ENCODE results near the gene COX6B2. TPM values are rescaled to one million over a fixed set of nuclear protein-coding genes. Genes with fewer than 3 reads are reported as not detected.

The COX6B2 gene
- total RNA-seq, 1 donor from 2014 or later, result 0.29 TPM

DNA sequence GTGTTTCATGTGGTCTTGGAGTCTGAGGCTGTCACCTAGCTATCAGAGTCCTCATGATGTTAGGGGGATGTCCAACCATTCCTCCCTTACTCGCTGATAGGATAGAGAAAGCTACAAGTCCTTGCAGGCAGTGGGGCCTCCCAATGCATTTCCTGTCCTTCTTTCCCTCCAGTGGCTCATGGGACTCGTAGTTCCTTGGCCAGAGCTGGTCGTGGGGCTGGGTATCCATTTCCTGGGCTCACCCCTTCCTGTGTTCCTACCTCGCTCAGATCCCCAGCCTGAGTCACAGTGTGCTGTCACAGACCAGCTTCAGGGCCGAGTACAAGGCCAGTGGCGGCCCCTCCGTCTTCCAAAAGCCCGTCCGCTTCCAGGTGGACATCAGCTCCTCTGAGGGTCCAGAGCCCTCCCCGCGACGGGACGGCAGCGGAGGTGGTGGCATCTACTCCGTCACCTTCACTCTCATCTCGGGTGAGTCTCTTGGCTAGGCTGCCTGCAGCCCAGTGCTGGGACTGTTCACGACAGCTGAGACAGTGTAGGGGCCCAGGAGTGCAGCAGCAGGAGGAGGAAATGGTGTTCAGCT is 48.4 kb downstream of the COX6B2 start:
- H3K4me3 ChIP-seq (ENCODE audit: low read depth, low read length), result no peak overlapping the region
- no peak for DNase-seq (ENCODE audit: low read depth)
- H3K36me3 ChIP-seq (ENCODE audit: control insufficient read depth, insufficient read depth, low read length), result peaks cover 3% of the 10 kb centered on the region
- TF ChIP-seq, protein P1, sequence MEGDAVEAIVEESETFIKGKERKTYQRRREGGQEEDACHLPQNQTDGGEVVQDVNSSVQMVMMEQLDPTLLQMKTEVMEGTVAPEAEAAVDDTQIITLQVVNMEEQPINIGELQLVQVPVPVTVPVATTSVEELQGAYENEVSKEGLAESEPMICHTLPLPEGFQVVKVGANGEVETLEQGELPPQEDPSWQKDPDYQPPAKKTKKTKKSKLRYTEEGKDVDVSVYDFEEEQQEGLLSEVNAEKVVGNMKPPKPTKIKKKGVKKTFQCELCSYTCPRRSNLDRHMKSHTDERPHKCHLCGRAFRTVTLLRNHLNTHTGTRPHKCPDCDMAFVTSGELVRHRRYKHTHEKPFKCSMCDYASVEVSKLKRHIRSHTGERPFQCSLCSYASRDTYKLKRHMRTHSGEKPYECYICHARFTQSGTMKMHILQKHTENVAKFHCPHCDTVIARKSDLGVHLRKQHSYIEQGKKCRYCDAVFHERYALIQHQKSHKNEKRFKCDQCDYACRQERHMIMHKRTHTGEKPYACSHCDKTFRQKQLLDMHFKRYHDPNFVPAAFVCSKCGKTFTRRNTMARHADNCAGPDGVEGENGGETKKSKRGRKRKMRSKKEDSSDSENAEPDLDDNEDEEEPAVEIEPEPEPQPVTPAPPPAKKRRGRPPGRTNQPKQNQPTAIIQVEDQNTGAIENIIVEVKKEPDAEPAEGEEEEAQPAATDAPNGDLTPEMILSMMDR (IDR thresholded peaks at IDR 0.05; ENCODE audit: insufficient read depth, low read length, poor library complexity, severe bottlenecking), result no peak
- H3K27me3 ChIP-seq (ENCODE audit: control insufficient read depth, insufficient read depth, low read length), result no peaks in the 10 kb centered on the region

DNA sequence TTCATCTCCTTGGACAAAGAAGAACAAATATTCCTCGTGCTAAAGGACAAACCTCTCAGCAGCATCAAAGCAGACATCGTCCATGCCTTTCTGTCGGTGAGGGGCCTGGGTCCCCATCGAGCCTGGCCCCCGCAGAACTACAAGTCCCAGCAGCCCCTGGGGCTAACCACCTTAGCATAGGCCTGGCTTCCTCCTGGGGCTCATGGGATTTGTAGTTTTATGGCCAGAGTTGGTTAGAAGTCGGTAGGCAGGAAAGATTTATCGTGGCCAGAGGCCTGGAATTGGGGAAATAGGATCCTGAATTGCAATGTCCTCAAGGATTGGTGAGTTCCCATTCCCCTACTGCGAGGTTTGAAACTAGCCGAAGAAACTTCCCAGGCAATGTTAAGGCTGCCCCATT is 49.0 kb downstream of the COX6B2 start:
- DNase-seq (ENCODE audit: low read depth), result no peak
- Histone ChIP-seq H3K27me3 (ENCODE audit: control insufficient read depth, insufficient read depth, low read length) (no peaks in the 10 kb centered on the region), H3K36me3 (ENCODE audit: control insufficient read depth, insufficient read depth, low read length) (peaks cover 3% of the 10 kb centered on the region), H3K4me3 (ENCODE audit: low read depth, low read length) (no peak overlapping the region)
- TF ChIP-seq, protein P1 (IDR thresholded peaks at IDR 0.05; ENCODE audit: insufficient read depth, low read length, poor library complexity, severe bottlenecking), result no peak

DNA sequence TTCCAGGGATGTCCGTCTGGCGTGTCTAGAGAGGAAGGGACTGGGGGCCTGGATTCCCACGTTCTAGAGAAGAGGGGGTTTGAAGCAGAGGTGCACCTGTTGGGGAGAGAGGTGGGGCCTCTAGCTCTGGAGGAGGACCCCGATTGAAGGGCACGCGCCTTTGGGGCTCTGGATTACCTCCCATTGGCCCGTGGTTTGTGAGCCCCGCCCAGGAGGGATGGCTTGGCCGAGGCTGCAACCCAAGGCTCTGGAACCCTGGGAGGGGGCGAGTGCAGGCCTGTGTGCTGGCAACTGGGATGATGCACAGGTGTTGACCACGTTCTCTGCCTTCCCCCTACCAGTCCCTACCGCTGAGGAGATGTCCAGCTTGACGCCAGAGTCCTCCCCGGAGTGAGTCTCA is 49.5 kb downstream of the COX6B2 start:
- no peak overlapping the region for H3K4me3 ChIP-seq (ENCODE audit: low read depth, low read length)
- no peak for DNase-seq (ENCODE audit: low read depth)
- H3K27me3 ChIP-seq (ENCODE audit: control insufficient read depth, insufficient read depth, low read length), result no peaks in the 10 kb centered on the region
- peaks cover 3% of the 10 kb centered on the region for H3K36me3 ChIP-seq (ENCODE audit: control insufficient read depth, insufficient read depth, low read length)
- TF ChIP-seq, protein P1 (IDR thresholded peaks at IDR 0.05; ENCODE audit: insufficient read depth, low read length, poor library complexity, severe bottlenecking), result no peak

DNA sequence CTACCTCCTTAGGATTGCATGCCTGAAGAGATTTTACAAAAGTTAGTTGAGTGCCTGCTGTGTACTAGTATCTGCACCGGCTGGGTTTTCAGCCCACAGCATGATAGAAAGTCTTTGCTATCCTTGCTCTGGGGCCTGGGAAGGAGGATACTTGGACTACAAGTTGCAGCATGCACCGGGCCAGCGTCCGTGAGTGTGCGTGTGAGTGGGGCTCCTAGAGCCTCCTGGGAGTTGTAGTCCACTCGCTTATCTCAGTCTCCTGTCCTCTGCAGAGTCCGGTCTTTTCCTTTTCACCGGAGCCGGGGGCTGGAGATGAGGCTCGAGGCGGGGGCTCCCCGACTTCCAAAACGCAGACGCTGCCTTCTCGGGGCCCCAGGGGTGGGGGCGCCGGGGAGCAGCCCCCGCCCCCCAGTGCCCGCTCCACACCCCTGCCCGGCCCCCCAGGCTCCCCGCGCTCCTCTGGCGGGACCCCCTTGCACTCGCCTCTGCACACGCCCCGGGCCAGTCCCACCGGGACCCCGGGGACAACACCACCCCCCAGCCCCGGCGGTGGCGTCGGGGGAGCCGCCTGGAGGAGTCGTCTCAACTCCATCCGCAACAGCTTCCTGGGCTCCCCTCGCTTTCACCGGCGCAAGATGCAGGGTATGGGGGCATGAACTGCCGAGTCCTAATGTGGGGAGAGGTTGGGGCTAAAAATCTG is 50.1 kb downstream of the COX6B2 start:
- TF ChIP-seq, protein P1 (IDR thresholded peaks at IDR 0.05; ENCODE audit: insufficient read depth, low read length, poor library complexity, severe bottlenecking), result no peak
- H3K4me3 ChIP-seq (ENCODE audit: low read depth, low read length), result no peak overlapping the region
- DNase-seq (ENCODE audit: low read depth), result no peak
- H3K36me3 ChIP-seq (ENCODE audit: control insufficient read depth, insufficient read depth, low read length), result peaks cover 3% of the 10 kb centered on the region
- no peaks in the 10 kb centered on the region for H3K27me3 ChIP-seq (ENCODE audit: control insufficient read depth, insufficient read depth, low read length)

DNA sequence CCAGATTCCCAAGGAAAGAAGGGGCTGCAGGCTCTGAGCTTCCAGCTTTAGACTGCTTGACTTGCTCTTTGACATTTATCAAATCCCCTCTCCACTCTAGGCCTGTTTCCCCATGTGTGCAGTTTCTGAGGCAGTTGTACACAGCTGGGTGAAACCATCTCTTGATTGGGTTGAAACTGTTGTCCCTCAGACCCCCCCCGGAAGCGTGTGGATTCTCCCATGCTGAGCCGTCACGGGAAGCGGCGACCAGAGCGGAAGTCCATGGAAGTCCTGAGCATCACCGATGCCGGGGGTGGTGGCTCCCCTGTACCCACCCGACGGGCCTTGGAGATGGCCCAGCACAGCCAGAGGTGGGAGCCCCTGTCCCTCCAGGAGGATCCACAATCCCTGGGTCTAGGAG is 51.0 kb downstream of the COX6B2 start:
- Histone ChIP-seq H3K27me3 (ENCODE audit: control insufficient read depth, insufficient read depth, low read length) (no peaks in the 10 kb centered on the region), H3K36me3 (ENCODE audit: control insufficient read depth, insufficient read depth, low read length) (peaks cover 3% of the 10 kb centered on the region), H3K4me3 (ENCODE audit: low read depth, low read length) (no peak overlapping the region)
- DNase-seq (ENCODE audit: low read depth), result no peak
- TF ChIP-seq, protein P1 (IDR thresholded peaks at IDR 0.05; ENCODE audit: insufficient read depth, low read length, poor library complexity, severe bottlenecking), result no peak

DNA sequence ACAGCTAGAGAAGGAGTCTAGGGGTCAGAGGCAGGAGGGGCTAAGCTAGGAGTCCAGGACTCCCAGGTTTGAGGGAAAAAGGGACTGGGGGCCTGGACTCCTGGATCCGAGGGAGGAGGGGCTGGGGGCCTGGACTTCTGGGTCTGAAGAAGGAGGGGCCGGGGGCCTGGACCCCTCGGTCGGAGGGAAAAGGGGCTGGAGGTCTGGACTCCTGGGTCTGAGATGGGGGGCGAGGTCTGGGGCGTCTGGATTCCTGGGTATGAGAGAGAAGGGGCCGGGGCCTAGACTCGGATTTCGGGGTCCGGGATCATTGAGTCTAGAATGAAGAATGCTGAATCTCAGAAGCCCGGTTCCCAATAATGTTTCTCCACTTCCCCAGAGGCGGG is 52.2 kb downstream of the COX6B2 start:
- Histone ChIP-seq H3K4me3 (ENCODE audit: low read depth, low read length) (peak overlapping the region; percentile 42), H3K36me3 (ENCODE audit: control insufficient read depth, insufficient read depth, low read length) (peaks cover 3% of the 10 kb centered on the region), H3K27me3 (ENCODE audit: control insufficient read depth, insufficient read depth, low read length) (no peaks in the 10 kb centered on the region)
- TF ChIP-seq, protein P1 (IDR thresholded peaks at IDR 0.05; ENCODE audit: insufficient read depth, low read length, poor library complexity, severe bottlenecking), result no peak
- no peak for DNase-seq (ENCODE audit: low read depth)

Data from kidney epithelial cell (primary cell).